ENCODE results near the gene GPR152.

Gene GPR152

GRCh38 chr11:67452141-67452952 lies at the start of gene GPR152:
Gene GPR152, minus strand, starts transcription at chr11:67452729. Its CDS starts 5 bp downstream, at chr11:67452724.
- no peak for DNase-seq

- no peak for DNase-seq
Observed at GRCh38 chr11:67501854-67502253, 49.3 kb upstream of the GPR152 start.

GRCh38 chr11:67500831-67501715 lies 48.5 kb upstream of the GPR152 start:
- no peak for DNase-seq

GRCh38 chr11:67500484-67500821 lies 47.9 kb upstream of the GPR152 start:
- no peak for DNase-seq

- DNase-seq = no peak
Observed at GRCh38 chr11:67499808-67500483, 47.4 kb upstream of the GPR152 start.

GRCh38 chr11:67498544-67498972 lies 46.0 kb upstream of the GPR152 start:
- no peak for DNase-seq

GRCh38 chr11:67497656-67498291 lies 45.2 kb upstream of the GPR152 start:
- no peak for DNase-seq

GRCh38 chr11:67496113-67496512 lies 43.6 kb upstream of the GPR152 start:
- no peak for DNase-seq

GRCh38 chr11:67495234-67496005 lies 42.9 kb upstream of the GPR152 start:
- DNase-seq = no peak

- no peak for DNase-seq
Observed at GRCh38 chr11:67494371-67495233, 42.1 kb upstream of the GPR152 start.

GRCh38 chr11:67493548-67494370 lies 41.2 kb upstream of the GPR152 start:
- DNase-seq = no peak

GRCh38 chr11:67492801-67493547 lies 40.4 kb upstream of the GPR152 start:
- DNase-seq = no peak

- no peak for DNase-seq
Observed at GRCh38 chr11:67492069-67492727, 39.7 kb upstream of the GPR152 start.

GRCh38 chr11:67491276-67492068 lies 38.9 kb upstream of the GPR152 start:
- no peak for DNase-seq

- DNase-seq = no peak
Observed at GRCh38 chr11:67490727-67491065, 38.2 kb upstream of the GPR152 start.

GRCh38 chr11:67489885-67490726 lies 37.6 kb upstream of the GPR152 start:
- no peak for DNase-seq
